ENCODE measurements around the gene TMEM131.

- TF ChIP-seq POLR2A (IDR thresholded peaks at IDR 0.05) (no peak), CTCF (IDR thresholded peaks at IDR 0.05) (no peak)
Measured at GRCh38 chr2:97708608-97709007, 287.1 kb downstream of the TMEM131 start.

All from lower leg skin (tissue), 3 donors.